Large intestine (tissue), 3 donors: ENCODE results near the gene RMI1. TPM values are rescaled to one million over a fixed set of nuclear protein-coding genes. Genes with fewer than 3 reads are reported as not detected.
A peak's percentile ranks its signal among the peaks of the same experiment; 100 is the strongest.
"Not testable (repeated sequence)": the region's sequence is repeated elsewhere in the genome, so short reads cannot be mapped to it uniquely, and the experiment has no call there.

Experiments used
- DNase-seq, 2 donors: peaks; one replicate each; pipeline versions ENCODE4 v3.0.0 to v3.0.0-alpha.2; 2013
- H3K27ac ChIP-seq: one replicate; pipeline ENCODE4 v1.5.1; 2013; ENCODE audit warnings: low read length
- H3K27me3 ChIP-seq: 2 replicates; pipeline ENCODE4 v1.6.1; 2013; ENCODE audit warnings: low read length; ENCODE audit not compliant: control insufficient read depth, insufficient read depth
- H3K36me3 ChIP-seq: 2 replicates; pipeline ENCODE4 v1.6.1; 2013; ENCODE audit warnings: low read length; ENCODE audit not compliant: control insufficient read depth, insufficient read depth
- H3K4me1 ChIP-seq: one replicate; pipeline ENCODE4 v1.6.1; 2013; ENCODE audit warnings: low read length; ENCODE audit not compliant: control insufficient read depth, insufficient read depth
- H3K4me3 ChIP-seq: one replicate; pipeline ENCODE4 v1.5.1; 2013; ENCODE audit warnings: low read length
- H3K9me3 ChIP-seq: one replicate; pipeline ENCODE4 v1.6.1; 2013; ENCODE audit warnings: mild to moderate bottlenecking, low read depth, low read length, moderate library complexity; ENCODE audit not compliant: control insufficient read depth
- WGBS: methylation state at CpG from one replicate; pipeline ENCODE4 v1.1.5; 2013; ENCODE audit warnings: low lambda C conversion rate; ENCODE audit not compliant: insufficient coverage; 5-methylcytosine and 5-hydroxymethylcytosine counted together
- polyA plus RNA-seq: library from polyadenylated mRNA; unstranded; fragments of 120-200 nt; gene quantifications from one replicate; pipeline ENCODE4 v1.2.1, GENCODE V29; 2013

Gene RMI1
- polyA plus RNA-seq, 1 donor: 12.0 TPM

DNA sequence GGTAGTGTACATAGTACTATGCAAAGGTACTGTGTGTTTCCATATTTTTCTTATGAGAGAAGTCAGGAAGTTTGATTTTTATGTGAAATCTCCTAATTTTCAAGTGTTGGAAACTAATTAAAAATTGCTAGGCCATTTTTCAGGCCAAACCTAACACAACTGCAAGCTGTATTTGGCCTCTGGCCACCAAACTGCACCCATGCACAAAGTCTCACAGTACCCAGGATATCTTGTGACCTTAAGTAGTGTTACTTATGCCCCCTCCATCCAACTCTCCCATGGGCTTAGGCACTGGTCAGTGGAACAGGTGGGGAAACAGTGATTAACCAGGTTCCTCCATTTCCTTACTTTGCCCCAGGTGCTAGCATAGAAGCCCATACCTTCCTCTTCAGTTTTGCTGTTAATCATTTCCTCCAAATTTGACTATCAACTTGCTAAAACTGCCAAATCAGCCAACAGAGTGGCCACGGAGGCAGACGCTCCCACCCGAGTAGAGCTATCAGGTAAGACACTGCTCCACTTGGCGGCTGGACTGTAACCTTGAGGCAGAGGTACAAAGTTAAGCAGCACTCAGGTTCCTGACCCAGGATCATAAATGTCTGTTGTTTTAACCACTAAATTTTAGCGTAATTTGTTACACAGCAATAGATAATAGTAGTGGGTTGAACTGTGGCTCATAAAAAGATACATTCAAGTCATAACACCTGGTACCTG is 39.9 kb upstream of the RMI1 start:
- H3K36me3 ChIP-seq: peaks cover 27% of the 10 kb centered on the region
- WGBS: no CpG with 5 or more reads among the region's 5 CpGs
- peak overlapping the region; percentile 35 for H3K27ac ChIP-seq
- peak; percentile 60 to 81 for DNase-seq
- no peak overlapping the region for H3K4me3 ChIP-seq
- no peaks in the 10 kb centered on the region for H3K27me3 ChIP-seq
- no peaks in the 10 kb centered on the region for H3K9me3 ChIP-seq
- H3K4me1 ChIP-seq: peaks cover 2% of the 10 kb centered on the region

GRCh38 chr9:83948096-83948495 is 32.5 kb upstream of the RMI1 start:
- not testable (repeated sequence) for DNase-seq, H3K4me3 ChIP-seq, H3K9me3 ChIP-seq, H3K27ac ChIP-seq, H3K27me3 ChIP-seq, H3K4me1 ChIP-seq
- H3K36me3 ChIP-seq: peaks cover 27% of the 10 kb centered on the region
- WGBS: no CpG with 5 or more reads among the region's 39 CpGs

DNA sequence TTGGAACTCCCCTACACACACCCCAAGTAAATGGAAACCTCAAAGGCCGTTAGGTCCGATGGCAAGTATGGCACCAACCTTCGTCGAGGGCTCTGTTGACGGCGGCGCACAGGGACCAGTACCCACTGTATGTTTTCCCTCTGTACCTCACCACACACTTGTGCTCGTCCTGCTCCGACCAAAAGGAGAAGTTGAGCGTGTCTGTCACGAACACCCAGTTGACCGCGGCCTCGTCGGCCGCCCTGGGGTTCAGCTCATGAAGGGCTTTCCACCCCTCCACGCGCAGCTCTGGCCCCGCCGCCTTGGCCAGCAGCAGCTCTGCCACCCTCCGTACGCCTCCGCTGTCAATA is 24.5 kb upstream of the RMI1 start:
- WGBS: no CpG with 5 or more reads among the region's 23 CpGs
- peaks cover 6% of the 10 kb centered on the region for H3K4me1 ChIP-seq
- DNase-seq: no peak
- no peaks in the 10 kb centered on the region for H3K9me3 ChIP-seq
- H3K27ac ChIP-seq: peak overlapping the region; percentile 73
- peak overlapping the region; percentile 75 for H3K4me3 ChIP-seq
- no peaks in the 10 kb centered on the region for H3K27me3 ChIP-seq
- H3K36me3 ChIP-seq: peaks cover 9% of the 10 kb centered on the region

GRCh38 chr9:83956436-83957247 is 24.0 kb upstream of the RMI1 start:
- WGBS: no CpG with 5 or more reads among the region's 57 CpGs
- DNase-seq: peak; percentile 90 to 96
- Histone ChIP-seq H3K27ac (peak overlapping the region; percentile 73), H3K4me1 (peaks cover 6% of the 10 kb centered on the region), H3K27me3 (no peaks in the 10 kb centered on the region), H3K36me3 (peaks cover 8% of the 10 kb centered on the region), H3K9me3 (no peaks in the 10 kb centered on the region), H3K4me3 (peak overlapping the region; percentile 75)

- no peak for DNase-seq
Observed at GRCh38 chr9:83957248-83957513, 23.4 kb upstream of the RMI1 start.

DNA sequence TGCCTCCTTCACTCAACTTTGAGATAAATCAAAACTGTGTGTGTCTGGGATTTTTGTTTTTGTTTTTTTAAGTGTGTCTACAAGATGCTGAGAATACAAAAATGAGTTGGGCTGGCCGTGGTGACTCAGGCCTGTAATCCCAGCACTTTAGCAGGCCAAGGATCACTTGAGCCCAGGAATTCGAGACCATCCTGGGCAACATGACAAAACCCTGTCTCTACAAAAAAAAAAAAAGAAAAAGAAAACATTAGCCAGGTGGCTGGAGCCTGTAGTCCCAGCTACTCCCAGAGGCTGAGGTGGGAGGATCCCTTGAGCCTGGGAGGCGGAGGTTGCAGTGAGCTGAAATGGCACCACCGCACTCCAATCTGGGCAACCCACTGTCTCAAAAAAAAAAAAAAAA is 21.5 kb upstream of the RMI1 start:
- H3K9me3 ChIP-seq: no peaks in the 10 kb centered on the region
- no peak overlapping the region for H3K27ac ChIP-seq
- H3K27me3 ChIP-seq: no peaks in the 10 kb centered on the region
- H3K4me1 ChIP-seq: peaks cover 6% of the 10 kb centered on the region
- whole genome bisulfite sequencing: 80% methylated on average over 1 of the region's 4 CpGs
- no peak for DNase-seq
- H3K36me3 ChIP-seq: no peaks in the 10 kb centered on the region
- no peak overlapping the region for H3K4me3 ChIP-seq

More at GRCh38 chr9:83957248-83957513, 23.4 kb upstream of the RMI1 start:
- Histone ChIP-seq H3K27me3 (no peaks in the 10 kb centered on the region), H3K4me3 (peak overlapping the region; percentile 75), H3K9me3 (no peaks in the 10 kb centered on the region), H3K36me3 (peaks cover 3% of the 10 kb centered on the region), H3K4me1 (peaks cover 6% of the 10 kb centered on the region), H3K27ac (peak overlapping the region; percentile 73)
- WGBS: no CpG with 5 or more reads among the region's 4 CpGs

DNA sequence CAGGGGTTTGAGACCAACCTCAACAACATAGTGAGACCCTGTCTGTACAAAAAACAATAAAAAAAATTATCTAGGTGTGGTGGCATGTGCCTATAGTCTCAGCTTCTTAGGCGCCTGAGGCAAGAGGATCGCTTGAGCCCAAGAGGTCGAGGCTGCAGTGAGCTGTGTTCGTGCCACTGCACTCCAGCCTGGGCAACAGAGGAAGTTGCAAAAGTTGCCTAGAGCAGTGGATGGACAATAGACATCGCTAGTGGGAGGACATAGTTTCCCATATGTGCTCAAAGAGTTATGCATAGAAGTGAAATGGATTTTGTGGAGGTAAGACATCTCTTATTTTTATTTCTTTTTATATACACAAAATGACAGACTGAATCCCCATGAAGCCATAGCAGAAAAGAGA is 19.6 kb upstream of the RMI1 start:
- Histone ChIP-seq H3K36me3 (peaks cover 2% of the 10 kb centered on the region), H3K27me3 (no peaks in the 10 kb centered on the region), H3K4me3 (no peak overlapping the region), H3K27ac (no peak overlapping the region), H3K9me3 (no peaks in the 10 kb centered on the region), H3K4me1 (peaks cover 3% of the 10 kb centered on the region)
- no CpG with 5 or more reads among the region's 5 CpGs for WGBS
- DNase-seq: no peak

DNA sequence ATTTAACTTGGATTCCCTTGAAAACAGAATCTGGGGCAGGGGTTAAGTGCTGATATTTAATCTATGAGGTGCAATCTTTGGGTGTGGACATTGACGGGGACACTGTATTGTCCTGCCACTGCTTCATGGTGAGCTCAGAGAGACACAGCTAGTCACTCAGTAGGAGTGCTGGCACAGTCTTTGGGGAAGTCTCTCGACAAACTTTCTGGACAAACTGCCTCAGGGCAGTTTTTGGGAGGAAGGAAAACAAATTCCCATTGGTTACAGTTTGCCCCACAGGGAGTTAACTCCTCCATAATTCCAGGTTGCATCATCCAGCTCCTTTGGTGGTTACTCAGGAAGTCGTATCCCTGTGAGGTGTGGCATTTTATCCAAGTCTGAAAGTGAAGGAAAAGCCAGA is 18.4 kb upstream of the RMI1 start:
- no CpG with 5 or more reads among the region's 3 CpGs for WGBS
- Histone ChIP-seq H3K4me3 (no peak overlapping the region), H3K36me3 (peaks cover 6% of the 10 kb centered on the region), H3K27ac (no peak overlapping the region), H3K4me1 (peaks cover 2% of the 10 kb centered on the region), H3K9me3 (no peaks in the 10 kb centered on the region), H3K27me3 (no peaks in the 10 kb centered on the region)
- DNase-seq: peak in 1 of 2 donors; percentile 14

GRCh38 chr9:83964973-83965349 is 15.6 kb upstream of the RMI1 start:
- Histone ChIP-seq H3K9me3 (no peaks in the 10 kb centered on the region), H3K27me3 (no peaks in the 10 kb centered on the region), H3K4me3 (no peak overlapping the region), H3K4me1 (no peaks in the 10 kb centered on the region), H3K27ac (no peak overlapping the region), H3K36me3 (peaks cover 19% of the 10 kb centered on the region)
- no CpG with 5 or more reads among the region's 2 CpGs for WGBS
- no peak for DNase-seq

DNA sequence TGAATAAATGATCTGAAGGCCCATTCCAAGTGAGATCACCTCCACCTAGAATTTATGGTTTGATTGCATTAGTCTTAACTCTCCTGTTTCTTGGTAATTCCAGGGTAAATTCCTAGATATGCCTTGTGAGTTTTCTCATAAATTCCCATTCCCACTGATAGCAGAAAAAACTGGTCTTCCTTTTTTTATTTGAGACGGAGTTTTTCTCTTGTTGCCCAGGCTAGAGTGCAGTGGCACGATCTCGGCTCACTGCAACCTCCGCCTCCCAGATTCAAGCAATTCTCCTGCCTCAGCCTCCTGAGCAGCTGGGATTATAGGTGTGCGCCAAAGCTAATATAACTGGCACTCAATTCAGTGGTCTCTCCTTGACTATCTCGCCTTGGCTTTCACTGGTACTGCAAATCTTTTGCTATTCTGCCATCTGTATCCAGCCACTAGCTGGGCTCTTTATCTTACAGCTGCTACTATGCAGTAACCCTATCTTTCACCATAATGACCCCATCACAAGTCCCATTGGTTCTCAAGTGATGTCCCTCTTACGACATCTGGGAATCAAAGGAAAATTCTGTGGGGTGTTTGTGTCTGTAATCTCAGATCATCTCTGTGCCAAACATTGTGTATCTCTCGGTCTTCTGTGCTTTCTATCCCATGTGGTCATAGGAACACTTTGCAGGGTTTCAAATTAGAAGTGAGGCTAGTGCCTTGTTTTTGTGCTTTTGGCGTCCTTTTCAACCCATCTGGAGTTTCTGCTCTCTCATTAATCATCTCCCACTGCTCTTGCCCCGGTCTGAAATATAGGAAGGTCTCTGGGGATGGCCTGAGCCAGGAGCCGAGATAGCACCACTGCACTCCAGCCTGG is 15.0 kb upstream of the RMI1 start:
- peaks cover 25% of the 10 kb centered on the region for H3K36me3 ChIP-seq
- no peak overlapping the region for H3K4me3 ChIP-seq
- DNase-seq: no peak
- WGBS: 40% methylated on average over 2 of the region's 11 CpGs
- H3K9me3 ChIP-seq: no peaks in the 10 kb centered on the region
- no peaks in the 10 kb centered on the region for H3K4me1 ChIP-seq
- H3K27ac ChIP-seq: no peak overlapping the region
- no peaks in the 10 kb centered on the region for H3K27me3 ChIP-seq
